ENCODE data around the gene CPTP.

Gene CPTP

DNA sequence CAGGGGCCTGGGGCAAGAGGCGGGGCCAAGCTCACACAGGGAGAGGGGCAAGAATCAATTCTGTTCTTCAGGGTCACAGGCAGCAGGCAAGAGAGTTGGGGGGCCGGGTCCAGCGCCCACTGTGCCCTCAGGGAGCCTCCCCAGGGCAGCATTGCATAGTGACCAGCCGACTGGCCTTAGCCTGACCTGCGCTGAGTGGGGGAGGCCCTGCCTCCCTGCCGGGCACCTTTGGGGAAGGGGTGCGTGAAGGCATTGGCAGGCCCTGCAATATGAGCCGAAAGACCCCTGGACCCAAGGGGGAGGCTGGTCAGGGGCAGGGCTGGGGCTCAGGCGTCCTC lies 32.2 kb upstream of the CPTP start:
- DNase-seq (ENCODE audit: low read depth): no peak

DNA sequence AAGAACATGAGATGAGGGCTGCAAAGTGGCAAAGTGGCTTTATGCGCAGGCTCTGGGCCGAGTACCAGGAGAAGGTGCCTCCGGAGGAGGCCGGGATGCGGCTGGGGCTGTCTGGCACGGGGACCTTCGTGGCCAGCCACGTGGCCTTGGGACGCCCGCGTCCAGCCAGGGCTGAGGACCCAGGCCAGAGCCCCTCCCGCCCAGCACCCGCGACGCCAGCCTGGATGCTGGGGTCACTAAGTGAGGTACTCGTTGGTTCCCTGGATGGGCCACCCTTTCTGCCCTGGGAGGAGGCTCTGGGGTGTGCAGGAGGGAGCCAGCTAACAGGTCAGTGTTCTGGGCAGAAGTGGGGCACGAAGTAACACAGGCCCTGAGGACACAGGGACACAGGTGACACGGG lies 31.8 kb upstream of the CPTP start:
- no peak for DNase-seq (ENCODE audit: low read depth)

DNA sequence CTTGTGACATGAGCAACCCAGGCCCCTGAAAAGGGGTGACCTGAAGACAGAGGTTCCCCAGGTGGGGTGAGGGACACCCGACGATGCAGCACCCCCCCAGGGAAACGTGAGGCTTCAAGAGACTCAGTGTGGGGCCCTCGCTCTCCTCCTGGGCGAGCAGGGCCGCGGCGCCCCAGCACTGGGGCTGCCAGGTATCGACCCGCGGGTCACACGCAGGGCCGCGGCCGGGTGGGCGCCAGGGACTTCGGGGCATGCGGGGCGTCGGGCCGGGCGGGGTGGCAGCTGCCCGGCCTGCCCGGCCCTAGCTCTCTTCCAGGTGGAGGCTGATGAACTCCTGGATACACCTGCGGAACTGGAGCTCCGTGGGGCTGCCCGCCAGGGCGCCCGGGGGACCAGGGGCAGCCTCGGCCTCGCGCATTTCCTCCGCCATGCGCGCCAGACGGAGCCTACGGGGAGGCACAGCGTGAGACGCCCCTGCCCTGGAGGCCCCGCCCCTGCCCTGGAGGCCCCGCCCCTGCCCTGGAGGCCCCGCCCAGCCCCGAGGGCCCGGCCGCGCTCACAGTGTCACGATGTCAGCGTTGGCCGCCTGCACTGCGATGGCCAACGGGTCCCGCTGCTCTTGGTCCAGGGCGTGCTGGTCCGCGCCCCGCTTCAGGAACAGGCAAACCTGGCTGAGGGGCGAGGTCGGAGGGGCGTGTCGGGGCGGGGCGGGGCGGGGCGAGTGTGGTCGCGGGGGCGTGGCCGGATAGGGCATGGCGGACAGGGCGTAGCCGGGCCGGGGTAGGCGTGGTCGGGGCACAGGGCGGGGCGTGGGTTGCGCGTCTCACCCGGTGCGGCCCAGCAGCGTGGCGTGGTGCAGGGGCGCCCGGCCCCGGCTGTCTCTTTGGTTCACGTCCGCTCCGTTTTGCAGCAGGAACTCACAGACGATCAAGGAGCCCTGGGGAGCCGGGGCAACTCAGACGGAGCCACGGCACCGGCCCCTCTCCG lies 31.0 kb upstream of the CPTP start:
- no peak for DNase-seq (ENCODE audit: low read depth)

DNA sequence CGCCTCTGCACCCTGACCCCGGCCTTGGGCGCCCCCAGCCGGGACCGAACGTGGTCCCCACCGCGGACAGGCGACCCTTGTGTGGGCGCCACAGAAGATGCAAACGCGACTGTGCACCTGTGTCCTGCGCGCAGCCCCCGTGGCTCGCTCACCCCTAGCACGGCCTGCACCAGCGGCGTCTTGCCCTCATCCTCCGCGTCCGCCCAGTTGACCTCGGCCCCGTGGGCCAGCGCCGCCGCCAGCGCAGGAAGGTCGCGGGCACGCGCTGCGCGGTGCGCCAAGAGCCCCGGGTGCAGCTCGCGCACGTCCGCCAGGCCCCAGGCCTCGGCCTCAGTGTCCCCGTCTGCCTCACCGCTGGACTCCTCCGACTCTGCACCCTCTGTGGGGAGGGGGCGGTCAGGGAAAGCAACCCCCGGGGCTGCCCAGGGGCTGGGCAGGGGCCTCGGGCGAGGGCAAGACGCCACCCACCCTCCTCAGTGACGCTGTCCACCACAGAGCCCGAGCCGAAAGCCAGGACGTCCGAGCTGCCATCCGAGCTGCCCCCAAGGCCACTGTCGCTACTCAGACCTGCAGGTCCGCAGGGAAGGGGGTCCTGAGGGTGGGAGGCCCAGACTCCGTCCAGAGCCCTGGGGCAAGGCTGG lies 30.2 kb upstream of the CPTP start:
- no peak for DNase-seq (ENCODE audit: low read depth)

DNA sequence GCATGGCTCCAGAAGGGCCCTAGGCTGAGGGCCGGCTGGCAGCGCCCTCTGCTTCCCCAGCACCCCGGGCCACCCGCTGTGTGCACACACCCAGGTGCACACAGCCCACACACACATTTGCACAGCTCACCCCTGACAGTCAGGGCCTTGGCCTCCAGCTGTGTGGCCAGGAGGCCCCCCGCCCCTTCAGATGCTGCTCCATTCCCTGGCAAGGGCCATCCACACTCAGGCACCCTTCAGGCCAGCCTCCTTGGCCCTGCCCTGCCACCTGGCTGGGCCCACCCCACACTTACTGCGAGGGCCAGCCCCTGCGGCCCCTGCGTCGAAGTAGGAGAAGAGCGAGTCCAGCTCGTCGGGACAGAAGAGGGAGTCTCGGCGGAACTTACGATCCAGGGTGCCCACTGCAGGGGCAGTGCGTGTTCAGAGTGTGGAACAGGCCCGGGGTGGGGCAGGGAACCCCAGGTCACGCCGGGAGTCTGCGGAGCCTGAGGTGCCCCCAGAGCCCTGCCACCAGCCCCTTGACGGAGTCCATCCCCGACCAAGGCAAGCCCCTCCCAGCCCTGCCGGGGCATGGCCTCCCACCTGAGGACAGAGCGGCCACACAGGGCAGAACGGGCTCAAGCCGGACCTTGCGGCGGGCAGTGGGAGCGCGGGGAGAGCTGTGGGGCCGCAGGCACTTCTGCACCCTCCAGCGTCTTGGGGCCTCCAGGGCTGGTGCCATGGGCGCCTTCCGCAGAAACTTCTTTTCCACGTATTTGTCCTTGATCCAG lies 29.3 kb upstream of the CPTP start:
- DNase-seq (ENCODE audit: low read depth): no peak

DNA sequence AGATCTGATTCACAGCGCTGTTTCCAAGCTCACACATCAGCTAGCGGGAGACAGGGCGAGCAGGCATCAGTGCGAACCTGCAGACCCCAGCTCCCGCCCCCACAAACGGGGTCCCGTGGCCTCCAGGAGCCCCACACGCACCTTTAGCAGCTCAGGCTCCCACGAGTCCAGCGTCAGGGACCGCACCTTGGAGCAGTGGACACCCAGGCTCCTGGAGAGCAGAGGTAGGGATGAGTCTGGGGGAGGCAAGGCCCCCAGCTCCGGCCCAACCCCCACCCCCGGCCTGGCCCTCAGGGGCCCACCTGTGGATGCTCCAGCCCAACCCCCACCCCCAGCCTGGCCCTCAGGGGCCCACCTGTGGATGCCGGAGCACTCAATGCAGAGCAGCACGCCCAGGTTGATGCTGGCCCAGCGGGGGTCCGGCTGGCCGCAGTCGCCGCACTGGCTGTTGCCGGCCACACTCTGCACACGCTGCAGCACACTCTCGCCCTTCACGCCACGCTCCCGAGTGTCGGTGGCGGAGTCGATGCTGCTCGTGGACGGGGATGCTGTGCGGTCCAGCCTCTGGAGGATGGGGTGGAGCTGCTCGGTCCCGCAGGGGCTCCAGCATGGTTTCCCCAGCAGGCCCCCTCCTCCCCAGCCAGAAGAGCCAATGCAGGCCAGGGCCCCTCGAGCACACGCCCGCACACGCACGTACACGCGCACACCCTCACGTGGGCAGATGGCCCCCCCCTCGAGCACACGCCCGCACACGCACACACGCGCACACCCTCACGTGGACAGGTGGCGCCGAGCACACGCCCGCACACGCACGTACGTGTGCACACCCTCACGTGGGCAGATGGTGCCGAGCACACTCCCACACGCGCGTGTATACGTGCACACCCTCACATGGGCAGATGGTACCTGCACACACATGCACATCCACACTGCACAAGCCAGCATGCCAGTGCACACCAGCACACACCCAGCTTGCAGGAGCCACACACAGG lies 28.2 kb upstream of the CPTP start:
- DNase-seq (ENCODE audit: low read depth): no peak

DNA sequence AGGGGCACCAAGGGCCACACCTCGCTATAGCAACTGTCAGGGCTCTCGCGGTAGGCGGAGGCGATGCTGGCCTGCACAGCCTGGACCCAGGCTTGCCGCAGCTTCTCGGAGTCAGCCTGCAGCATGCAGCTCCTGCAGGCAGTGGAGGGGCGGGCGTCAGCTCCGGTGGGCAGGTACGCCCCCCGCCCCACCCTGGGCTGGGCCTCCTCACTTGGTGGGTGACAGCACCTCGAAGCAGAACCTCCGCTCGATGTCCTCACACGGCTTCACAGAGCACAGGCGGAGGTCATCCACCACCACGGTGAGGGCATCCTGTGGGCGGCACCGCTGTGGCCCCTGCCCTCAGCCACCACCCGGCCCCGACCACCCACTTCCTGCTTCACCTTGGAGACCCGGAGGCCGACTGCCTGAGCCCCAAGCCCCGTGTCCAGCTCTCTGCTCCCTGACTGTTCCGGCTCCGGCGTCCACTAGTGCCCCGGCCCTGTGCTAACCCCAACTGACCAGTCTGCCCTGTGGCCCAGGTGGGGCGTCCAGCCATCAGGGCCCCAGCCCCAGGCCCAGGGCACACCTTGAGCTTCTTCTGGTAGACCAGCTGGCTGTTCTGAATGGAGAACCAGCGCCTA lies 26.7 kb upstream of the CPTP start:
- DNase-seq (ENCODE audit: low read depth): no peak

DNA sequence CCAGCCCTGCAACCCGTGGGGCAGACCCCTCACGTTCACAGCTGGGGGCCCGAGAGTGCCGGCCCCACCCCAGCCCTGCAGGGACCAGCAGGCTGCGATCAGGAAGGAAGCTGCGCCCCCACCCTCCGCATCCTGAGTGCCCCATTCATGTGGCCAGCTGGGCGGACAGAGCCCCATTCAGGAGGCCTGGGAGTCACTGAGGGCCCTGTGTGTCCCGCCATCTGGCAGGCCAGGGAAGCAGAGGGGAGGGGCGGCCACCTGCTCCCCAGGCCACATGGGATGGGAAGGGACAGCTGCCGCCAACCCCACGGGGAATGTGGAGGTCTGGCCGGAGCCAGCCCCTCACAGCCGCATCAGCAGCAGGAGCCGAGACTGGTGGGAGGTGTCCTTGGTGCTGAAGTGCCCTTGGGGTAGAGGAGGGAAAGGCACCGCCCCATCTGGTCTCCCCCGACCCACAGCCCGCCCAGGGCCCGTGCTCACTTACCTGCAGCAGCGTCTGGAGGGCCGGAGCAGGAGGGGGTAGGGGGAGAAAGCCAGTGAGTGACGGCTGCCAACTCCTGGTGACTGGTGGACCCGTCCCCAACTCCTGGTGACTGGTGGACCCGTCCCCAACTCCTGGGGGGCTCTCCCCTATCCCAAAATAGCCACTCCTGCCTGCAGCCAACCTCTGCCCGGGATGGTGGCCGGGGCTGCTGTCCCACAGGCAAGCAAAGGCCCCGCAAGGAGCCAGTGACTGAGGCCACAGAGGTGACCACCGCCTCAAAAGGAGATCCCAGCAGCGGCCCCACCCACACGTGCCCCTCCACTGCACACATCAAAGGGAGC lies 25.5 kb upstream of the CPTP start:
- peak; percentile 34 for DNase-seq (ENCODE audit: low read depth)

DNA sequence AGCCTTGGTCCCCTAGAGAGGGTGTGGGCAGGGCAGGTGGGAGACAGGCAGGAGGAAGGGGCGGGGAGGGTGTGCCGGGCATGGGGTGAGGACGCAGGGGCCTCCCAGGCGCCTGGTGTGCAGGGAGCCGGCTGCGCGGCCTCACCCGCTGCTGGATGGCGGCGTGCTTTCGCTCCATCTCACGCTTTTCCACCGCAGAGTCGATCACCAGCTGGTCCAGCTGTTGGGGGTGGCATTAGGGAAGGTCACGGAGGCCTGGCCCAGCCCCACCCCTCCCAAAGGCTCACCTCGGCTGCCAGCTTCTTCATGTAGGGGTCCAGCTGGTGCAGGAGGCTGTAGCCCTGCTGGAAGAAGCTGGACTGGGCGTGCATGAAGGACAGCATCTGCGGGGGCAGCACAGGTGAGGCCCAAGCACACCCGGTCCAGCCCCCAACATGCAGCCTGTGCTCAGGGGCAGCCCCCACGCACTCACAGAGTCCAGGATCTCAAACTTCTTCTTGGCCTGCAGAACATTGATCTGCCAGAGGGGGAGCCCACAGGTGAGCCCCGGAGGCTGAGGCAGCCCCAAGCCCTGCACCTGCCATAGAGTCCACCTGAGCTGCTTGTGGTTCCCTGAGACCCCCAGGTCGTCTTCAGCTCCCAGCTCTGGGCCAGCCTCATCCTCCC lies 24.8 kb upstream of the CPTP start:
- no peak for DNase-seq (ENCODE audit: low read depth)

DNA sequence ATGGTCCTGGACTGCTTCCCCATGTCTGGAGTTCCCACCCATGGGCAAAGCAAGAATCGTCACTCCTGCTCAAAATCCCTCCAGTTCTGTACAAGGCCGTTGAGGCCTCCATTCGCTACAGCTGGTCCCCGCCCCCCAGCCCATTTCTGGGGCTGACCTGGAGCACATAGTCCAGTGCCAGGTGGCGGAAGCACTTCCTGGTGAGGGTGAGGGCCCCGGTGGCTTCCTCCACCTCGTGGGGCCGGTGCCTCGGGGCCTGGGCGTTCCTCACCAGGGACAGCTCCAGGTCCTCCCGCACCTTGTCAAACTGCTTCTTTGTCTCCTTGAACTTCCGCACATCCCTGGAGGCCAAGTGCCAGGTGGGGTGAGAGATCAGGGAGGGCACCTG lies 24.3 kb upstream of the CPTP start:
- no peak for DNase-seq (ENCODE audit: low read depth)

DNA sequence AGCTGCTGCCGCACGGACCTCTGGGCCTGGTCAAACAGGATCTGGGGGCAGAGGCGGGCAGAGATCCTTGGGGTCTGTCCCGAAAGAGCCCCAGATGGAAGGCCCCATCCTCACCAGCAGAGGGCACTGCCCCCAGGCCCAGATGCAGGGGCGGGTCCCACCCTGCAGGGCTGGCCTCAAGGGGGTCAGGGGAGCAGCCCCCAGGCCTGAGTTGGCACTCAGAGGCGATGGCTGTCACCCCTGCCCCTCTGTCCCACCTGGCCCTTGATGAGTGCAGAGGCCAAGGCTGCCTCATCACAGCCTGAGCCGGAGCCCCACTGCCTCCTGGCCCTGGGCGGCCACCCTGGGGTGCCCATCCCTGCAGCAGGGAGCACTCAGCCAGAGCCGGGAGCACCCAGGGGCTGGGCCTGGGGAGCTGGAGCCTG lies 22.6 kb upstream of the CPTP start:
- no peak for DNase-seq (ENCODE audit: low read depth)

DNA sequence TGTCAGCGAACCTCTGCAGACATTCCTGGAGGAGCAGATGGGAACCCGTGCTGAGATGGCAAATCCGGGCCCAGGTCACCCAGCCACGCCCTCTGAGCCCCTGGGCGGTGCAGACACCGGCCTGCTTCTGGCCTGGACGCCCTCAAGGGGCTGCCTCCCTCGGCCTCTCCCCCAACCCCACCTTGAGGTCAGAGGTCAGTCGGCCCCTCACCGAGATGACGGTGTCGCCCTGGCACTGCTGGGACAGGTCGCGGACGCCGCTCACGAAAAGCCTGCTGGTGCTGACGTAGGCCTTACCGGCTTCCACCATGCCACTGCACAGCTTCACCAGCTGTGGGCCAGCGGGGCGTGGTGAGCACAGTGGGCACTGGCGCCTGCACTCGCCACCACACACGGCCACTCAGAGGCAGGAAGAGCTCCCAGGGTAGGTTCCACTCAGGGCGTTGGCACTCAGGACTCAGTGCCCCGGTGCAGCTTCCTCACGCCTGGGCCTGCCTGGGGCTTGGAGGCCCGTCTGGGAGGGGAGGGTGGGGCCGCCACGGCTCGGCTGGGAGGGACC lies 21.6 kb upstream of the CPTP start:
- DNase-seq (ENCODE audit: low read depth): no peak

DNA sequence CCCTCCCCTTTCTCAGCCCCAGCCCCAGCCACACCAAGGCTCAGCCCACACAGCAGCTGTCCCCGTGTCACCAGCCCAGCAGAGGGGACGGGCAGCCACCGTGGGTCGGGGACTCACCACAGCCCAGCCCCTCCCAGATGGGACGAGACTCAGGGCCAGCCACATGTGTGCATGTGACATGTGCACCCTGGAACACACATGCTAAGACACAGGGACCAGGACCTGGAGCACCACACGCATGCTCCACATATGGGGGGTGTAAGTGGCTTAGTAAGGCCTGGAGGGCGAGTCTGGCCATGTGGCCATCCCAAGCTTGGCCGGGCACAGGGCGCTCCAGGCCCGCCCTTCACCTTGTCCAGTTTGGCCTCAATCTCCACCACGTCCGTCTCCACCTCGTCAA lies 20.9 kb upstream of the CPTP start:
- DNase-seq (ENCODE audit: low read depth): no peak

DNA sequence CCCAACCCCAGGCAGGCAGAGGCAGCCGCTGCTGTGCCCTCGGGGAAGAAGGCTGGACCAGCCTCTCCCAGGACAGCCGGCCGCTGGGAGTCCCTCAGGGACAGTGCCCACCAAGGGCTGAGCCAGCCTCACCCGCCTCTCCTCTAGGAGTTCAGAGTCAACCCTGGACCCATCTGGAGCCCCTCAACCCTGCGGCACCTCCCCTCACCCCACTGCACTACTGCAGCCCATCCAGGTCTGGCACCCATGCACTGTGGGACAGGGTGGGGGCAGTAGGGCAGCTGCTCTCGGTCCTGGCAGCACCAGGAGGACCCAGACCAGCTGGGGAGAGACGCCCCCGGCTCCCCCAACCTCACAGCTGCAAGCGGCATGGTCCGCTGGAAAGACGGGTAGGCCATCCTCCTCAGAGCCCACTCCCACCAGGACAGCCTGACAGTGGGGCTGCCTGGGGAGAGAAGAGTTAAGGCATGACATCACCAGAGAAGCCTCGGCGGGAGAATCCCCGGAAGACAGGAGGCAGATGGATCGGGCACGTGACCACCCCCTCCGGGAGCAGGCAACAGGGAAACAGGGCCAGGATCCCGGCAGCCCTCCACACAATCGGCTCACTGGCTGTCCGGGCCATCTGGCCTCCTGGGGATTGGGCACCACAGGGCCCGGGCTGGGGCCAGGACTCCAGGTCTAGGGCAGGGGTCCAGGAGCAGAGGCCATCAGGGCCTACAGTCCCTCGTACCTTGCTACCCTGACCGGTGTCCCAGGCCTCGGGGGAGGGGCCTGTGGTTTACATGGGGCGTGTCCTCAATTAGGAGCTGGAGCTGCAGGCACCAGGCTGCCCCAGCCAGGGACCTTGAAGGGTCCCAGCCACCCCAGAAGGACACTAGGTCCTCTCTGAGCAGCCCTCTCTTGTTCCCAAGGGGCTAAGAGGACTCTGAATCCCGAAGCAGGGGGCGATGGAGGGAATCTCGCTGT lies 20.0 kb upstream of the CPTP start:
- peak; percentile 90 for DNase-seq (ENCODE audit: low read depth)

DNA sequence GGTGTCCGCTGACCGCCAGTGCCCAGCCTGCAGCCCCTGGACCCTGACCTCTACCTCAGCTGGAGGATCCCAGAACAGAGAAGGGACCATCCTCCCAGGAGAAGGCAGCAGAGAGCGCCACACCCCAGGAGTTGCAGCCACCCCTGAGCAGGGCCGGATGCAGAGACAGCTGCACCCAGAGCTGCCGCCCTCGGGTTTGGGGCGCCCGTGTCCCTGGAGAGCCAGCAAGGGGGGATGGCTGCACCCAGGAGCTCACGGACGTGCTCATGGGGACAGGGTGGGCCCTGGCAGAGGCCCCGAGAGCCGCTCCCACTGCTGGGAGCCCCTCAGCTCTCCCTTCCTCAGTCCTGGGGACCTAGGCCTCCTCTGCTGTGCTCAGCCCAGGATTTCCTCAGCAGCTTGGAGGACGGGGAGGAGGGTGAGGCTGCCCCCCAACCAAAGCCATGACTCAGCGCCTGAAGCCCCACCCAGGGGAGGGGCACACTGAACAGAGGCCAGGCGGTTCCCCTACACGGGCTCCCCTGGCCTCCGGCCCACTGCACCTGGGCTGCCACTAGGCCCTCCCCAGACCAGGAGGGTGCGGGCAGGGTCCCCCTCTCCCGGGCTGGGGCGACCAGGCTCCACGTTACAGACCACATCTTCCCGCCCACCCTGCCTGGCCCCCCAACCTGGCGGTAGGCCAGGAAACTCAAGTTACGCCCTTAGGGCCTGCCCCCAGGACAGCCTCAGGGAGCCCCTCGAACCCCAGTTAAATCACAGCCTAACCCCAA lies 19.1 kb upstream of the CPTP start:
- peak; percentile 85 for DNase-seq (ENCODE audit: low read depth)

DNA sequence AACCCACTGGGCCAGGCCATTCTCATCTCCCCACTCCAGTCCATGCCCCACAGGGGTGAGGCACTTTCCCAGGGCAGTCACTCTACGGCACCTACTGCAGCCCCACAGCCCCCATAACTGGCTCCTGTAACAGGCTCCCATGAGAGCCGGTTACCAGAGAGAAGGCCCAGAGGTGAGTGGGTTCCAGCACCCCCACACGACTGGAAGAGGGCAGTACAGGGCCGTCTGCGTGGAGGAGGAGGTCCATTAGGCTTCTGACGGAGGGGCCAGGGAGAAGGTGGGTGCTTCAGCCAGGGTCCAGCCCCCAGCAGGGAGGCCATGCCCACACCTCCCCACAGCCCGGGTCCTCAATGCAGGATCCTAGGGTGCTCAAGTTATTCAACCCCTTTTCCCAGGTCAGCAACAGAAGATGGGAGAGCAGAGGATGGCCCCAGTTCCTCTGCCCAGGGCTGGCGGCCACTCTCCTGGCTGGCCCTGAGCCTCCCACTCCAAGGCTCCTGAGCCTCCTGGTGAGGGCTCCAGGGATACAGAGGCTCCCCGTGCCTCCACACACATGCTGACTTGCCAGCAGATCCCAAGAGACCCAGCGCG lies 18.4 kb upstream of the CPTP start:
- DNase-seq (ENCODE audit: low read depth): peak; percentile 52

DNA sequence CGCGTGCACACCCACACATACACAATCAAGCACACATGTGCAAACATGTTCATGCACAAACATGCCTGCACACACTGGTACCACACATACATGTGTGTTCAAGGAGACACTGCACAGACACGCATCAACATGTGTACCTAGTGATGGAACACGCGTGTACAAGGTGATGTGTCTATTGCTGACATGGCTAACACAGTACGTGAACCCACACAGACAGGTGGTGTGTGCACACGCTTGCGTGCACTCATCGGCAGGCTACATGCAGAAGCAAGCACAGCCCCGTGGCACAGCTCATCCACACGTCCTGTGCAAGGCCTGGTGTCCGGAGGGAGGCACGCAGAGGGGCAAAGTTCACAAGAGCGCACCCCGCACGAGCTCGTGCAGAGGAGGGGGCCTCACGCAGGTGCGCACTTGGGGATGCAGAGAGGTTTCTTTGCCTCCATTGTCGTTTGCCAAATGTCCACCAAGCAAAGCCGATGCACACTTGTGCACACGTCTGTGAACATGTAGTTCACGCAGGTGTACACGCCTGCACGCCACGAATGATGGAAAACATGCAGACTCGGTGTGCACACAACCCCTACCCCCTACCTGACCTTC lies 17.8 kb upstream of the CPTP start:
- DNase-seq (ENCODE audit: low read depth): no peak
